Lower lobe of right lung (tissue), 2 donors: ENCODE results near the gene PLCL1. TPM values are rescaled to one million over a fixed set of nuclear protein-coding genes. Genes with fewer than 3 reads are reported as not detected.

ENCODE experiments used
- ATAC-seq, 2 donors: fragments of 200-7000 bp; cut with Tn5 transposase; one replicate each; pipeline ENCODE4 v1.9.1; 2020 to 2022; ENCODE audit warnings: mild to moderate bottlenecking in 2 of 2, moderate library complexity in 2 of 2
- DNase-seq: peaks from one replicate; pipeline ENCODE4 v3.0.0-alpha.2; 2020
- H3K27ac ChIP-seq: fragments of 200-600 bp; one replicate; pipeline ENCODE4 v1.8.0; 2022
- H3K27me3 ChIP-seq: fragments of 200-600 bp; one replicate; pipeline ENCODE4 v1.8.0; 2022; ENCODE audit warnings: low read depth
- H3K36me3 ChIP-seq: fragments of 200-600 bp; one replicate; pipeline ENCODE4 v1.8.0; 2022; ENCODE audit warnings: mild to moderate bottlenecking
- H3K4me1 ChIP-seq: fragments of 200-600 bp; one replicate; pipeline ENCODE4 v1.8.0; 2022
- H3K4me3 ChIP-seq: fragments of 200-600 bp; one replicate; pipeline ENCODE4 v1.8.0; 2022; ENCODE audit warnings: mild to moderate bottlenecking
- H3K9me3 ChIP-seq: fragments of 200-600 bp; one replicate; pipeline ENCODE4 v1.8.0; 2022
- CTCF ChIP-seq: fragments of 200-600 bp; IDR thresholded peaks from one replicate; pipeline ENCODE4 v1.8.0; 2022; ENCODE audit warnings: antibody characterized with exemption, mild to moderate bottlenecking
- intact Hi-C: fragments of 100-400 bp; cut with DNase I; formaldehyde crosslinking; loops from one replicate; pipeline ENCODE4 v1.11.0; 2022
- total RNA-seq: library from RNA; stranded (reverse); fragmentation: NEBNext Ultra II Directional; extraction: Animal tissue kit (Norgen Biotek cat#: 25700); gene quantifications from one replicate; pipeline ENCODE4 v1.2.1, GENCODE V29; 2021
- donor health status: DM: no; HTN: yes; CAD: no; lungs with severe emphysema.

The PLCL1 gene
- total RNA-seq, 1 donor from 2014 or later: 6.3 TPM

- ATAC-seq (no peak), DNase-seq (no peak)
- H3K36me3 ChIP-seq: no peaks in the 10 kb centered on the region
- H3K9me3 ChIP-seq: no peaks in the 10 kb centered on the region
- TF ChIP-seq CTCF: no peak
- no peak overlapping the region for H3K27ac ChIP-seq
- no peaks in the 10 kb centered on the region for H3K27me3 ChIP-seq
- H3K4me1 ChIP-seq: no peaks in the 10 kb centered on the region
- intact Hi-C loops: no loop called here
- H3K4me3 ChIP-seq: no peak overlapping the region
These were observed 313.1 kb downstream of the PLCL1 start for GRCh38 chr2:198117406-198118041.

DNA sequence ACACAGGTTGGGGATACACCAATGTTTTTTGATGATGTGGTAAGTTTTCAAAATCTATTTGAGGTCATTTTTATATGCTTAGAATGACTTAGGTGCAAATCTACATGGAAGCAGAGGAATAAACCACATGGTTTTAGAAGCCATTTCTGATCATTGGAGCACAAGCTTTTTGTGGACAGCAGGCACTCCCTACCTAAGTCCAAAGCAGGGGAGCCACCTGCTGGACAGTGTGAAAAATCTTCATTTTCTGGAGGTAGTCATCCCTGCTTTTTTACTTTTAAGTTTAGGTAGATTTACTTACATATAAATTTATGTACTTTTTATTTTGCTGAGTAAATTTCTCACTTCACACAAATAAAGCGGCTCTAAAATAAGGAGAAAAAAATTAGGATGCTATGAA lies 323.2 kb downstream of the PLCL1 start:
- no peak for DNase-seq

DNA sequence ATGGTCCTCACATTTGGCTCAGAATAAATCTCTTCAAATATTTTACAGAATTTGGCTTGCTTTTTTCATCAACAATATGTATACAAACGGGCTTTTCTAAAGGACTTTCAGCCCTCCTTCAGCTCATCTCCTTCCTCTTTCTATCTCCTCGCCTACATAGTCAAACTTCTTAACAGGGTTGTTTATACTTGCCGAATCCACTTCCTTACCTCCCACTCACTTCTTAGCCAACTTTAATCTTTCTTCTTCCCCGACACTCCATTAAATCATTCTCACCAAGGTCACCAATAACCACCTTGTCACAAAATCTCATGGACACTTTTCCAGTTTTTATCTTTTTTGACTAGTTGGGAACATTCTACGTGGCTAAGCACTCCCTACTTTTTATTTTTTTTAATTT lies 325.2 kb downstream of the PLCL1 start:
- ATAC-seq (no peak), DNase-seq (no peak)
- no peak for TF ChIP-seq CTCF
- no peaks in the 10 kb centered on the region for H3K36me3 ChIP-seq
- intact Hi-C loops: loop anchor here (10.0 kb wide), 1 partner anchor 315 kb away; no protein-coding TSS in a partner anchor
- no peak overlapping the region for H3K27ac ChIP-seq
- H3K9me3 ChIP-seq: no peaks in the 10 kb centered on the region
- no peaks in the 10 kb centered on the region for H3K4me1 ChIP-seq
- no peak overlapping the region for H3K4me3 ChIP-seq
- no peaks in the 10 kb centered on the region for H3K27me3 ChIP-seq

More for the DNA sequence above, 323.2 kb downstream of the PLCL1 start:
- peak; percentile 67 to 82 for ATAC-seq
- Histone ChIP-seq H3K27me3 (no peaks in the 10 kb centered on the region), H3K36me3 (no peaks in the 10 kb centered on the region), H3K4me3 (no peak overlapping the region), H3K9me3 (no peaks in the 10 kb centered on the region), H3K27ac (no peak overlapping the region), H3K4me1 (no peaks in the 10 kb centered on the region)
- intact Hi-C loops: loop anchor here (10.0 kb wide), 1 partner anchor 313 kb away; no protein-coding TSS in a partner anchor
- TF ChIP-seq CTCF: peak; percentile 65

GRCh38 chr2:198134293-198134955 lies 330.0 kb downstream of the PLCL1 start:
- H3K27me3 ChIP-seq: no peaks in the 10 kb centered on the region
- no peak overlapping the region for H3K4me3 ChIP-seq
- intact Hi-C loops: no loop called here
- no peak for TF ChIP-seq CTCF
- no peaks in the 10 kb centered on the region for H3K9me3 ChIP-seq
- no peak overlapping the region for H3K27ac ChIP-seq
- no peak for DNase-seq
- no peaks in the 10 kb centered on the region for H3K4me1 ChIP-seq
- H3K36me3 ChIP-seq: no peaks in the 10 kb centered on the region
- ATAC-seq: no peak

GRCh38 chr2:198135481-198135934 lies 331.1 kb downstream of the PLCL1 start:
- DNase-seq: no peak
- intact Hi-C loops: no loop called here

More at GRCh38 chr2:198135481-198135934, 331.1 kb downstream of the PLCL1 start:
- H3K9me3 ChIP-seq: no peaks in the 10 kb centered on the region
- H3K36me3 ChIP-seq: no peaks in the 10 kb centered on the region
- no peak for TF ChIP-seq CTCF
- H3K27ac ChIP-seq: no peak overlapping the region
- H3K27me3 ChIP-seq: no peaks in the 10 kb centered on the region
- no peaks in the 10 kb centered on the region for H3K4me1 ChIP-seq
- no peak overlapping the region for H3K4me3 ChIP-seq
- ATAC-seq: no peak
